DND-41 (cell line): ENCODE measurements around the gene SYT10.

Source experiments
- CTCF ChIP-seq: IDR thresholded peaks from 2 replicates; pipeline ENCODE4 v1.5.1; 2012; ENCODE audit warnings: borderline replicate concordance, low read length, moderate library complexity, mild to moderate bottlenecking; ENCODE audit not compliant: poor library complexity, severe bottlenecking; ENCODE audit errors: extremely low read depth
- EZH2 ChIP-seq: IDR thresholded peaks from 3 replicates; pipeline ENCODE4 v1.6.1; 2012; ENCODE audit warnings: borderline replicate concordance, low read depth, mild to moderate bottlenecking, moderate library complexity, low read length, inconsistent platforms; ENCODE audit not compliant: severe bottlenecking

DNA sequence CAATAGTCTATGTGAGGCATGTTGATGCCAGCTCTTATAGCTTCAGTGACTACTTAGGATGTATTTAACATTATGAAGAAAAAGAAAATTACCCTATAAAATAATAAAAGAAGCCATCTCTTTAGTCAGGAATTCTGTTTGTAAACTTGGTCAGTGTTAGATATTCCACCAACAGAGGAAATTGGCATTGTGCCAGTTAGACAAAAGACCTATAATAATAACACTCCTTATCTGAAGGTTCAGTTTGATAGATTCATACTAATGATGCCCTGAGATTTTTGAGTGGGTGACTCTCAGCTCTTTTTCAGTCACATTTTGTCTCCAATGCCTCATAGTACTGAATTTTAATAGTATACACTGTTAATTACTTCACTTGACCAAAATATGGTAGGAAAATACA, 6.6 kb downstream of the SYT10 start:
- TF ChIP-seq CTCF (no peak), EZH2 (no peak)
